Measurements from ENCODE around the gene HACD4. TPM values are rescaled to one million over a fixed set of nuclear protein-coding genes. Genes with fewer than 3 reads are reported as not detected.

The HACD4 gene
- total RNA-seq: 1.1 and 2.2 TPM in 2 replicates

GRCh38 chr9:21031091-21031807, at the start of gene HACD4:
TSS of gene HACD4 (minus strand) at chr9:21031640. CDS start at chr9:21031590, 50 bp downstream.

GRCh38 chr9:21077781-21078180, 46.3 kb upstream of the HACD4 start, which contains the start of gene IFNB1:
TSS of gene IFNB1 (minus strand) at chr9:21077942. CDS start at chr9:21077869, 73 bp downstream.

Other genes with a start within 250 kb of the HACD4 start
- not detected in 2 replicates for gene IFNB1, start 46.3 kb upstream of the HACD4 start, total RNA-seq
- not detected in 2 replicates for gene IFNW1, start 110.2 kb upstream of the HACD4 start, total RNA-seq
- gene IFNA21, start 135.0 kb upstream of the HACD4 start, total RNA-seq: not detected in 2 replicates
- gene IFNA4, start 155.9 kb upstream of the HACD4 start, total RNA-seq: not detected in 2 replicates
- not detected in 2 replicates for gene IFNA7, start 170.6 kb upstream of the HACD4 start, total RNA-seq
- gene IFNA10, start 175.5 kb upstream of the HACD4 start, total RNA-seq: not detected in 2 replicates
- not detected in 2 replicates for gene IFNA16, start 185.7 kb upstream of the HACD4 start, total RNA-seq
- not detected in 2 replicates for gene IFNA17, start 196.6 kb upstream of the HACD4 start, total RNA-seq
- gene IFNA14, start 208.4 kb upstream of the HACD4 start, total RNA-seq: not detected in 2 replicates

Measured in thoracic aorta endothelial cell (primary cell).